PFSK-1 (cell line): Measurements from ENCODE around the gene LIX1.

Source experiments
- FOXP2 ChIP-seq: optimal IDR thresholded peaks from 2 replicates; pipeline ENCODE3; 2011; ENCODE audit warnings: borderline replicate concordance, control low read depth, inconsistent platforms; ENCODE audit not compliant: insufficient read depth; ENCODE audit errors: extremely low read length, extremely low read depth
- POLR2AphosphoS5 ChIP-seq: IDR thresholded peaks from 2 replicates; pipeline ENCODE4 v1.6.1; 2012; ENCODE audit warnings: low read depth, mild to moderate bottlenecking, control low read depth, low read length, moderate library complexity
- SIN3A ChIP-seq: IDR thresholded peaks from 2 replicates; pipeline ENCODE4 v1.6.1; 2012; ENCODE audit warnings: mild to moderate bottlenecking, low read length, moderate library complexity, borderline replicate concordance; ENCODE audit not compliant: insufficient read depth
- TAF1 ChIP-seq: IDR thresholded peaks from 2 replicates; pipeline ENCODE4 v1.6.1; 2012; ENCODE audit warnings: low read length, control low read depth, borderline replicate concordance; ENCODE audit not compliant: insufficient read depth
- TF ChIP-seq, protein P1 (sequence below), 2 experiments: IDR thresholded peaks; 2 replicates each; pipeline versions ENCODE4 v1.6.1 to v1.8.0; 2011 to 2012; ENCODE audit warnings: low read depth in 2 of 2, low read length in 2 of 2, control low read depth in 1 of 2, inconsistent platforms in 1 of 2, mild to moderate bottlenecking in 1 of 2, moderate library complexity in 1 of 2; ENCODE audit not compliant: insufficient read depth in 1 of 2

DNA sequence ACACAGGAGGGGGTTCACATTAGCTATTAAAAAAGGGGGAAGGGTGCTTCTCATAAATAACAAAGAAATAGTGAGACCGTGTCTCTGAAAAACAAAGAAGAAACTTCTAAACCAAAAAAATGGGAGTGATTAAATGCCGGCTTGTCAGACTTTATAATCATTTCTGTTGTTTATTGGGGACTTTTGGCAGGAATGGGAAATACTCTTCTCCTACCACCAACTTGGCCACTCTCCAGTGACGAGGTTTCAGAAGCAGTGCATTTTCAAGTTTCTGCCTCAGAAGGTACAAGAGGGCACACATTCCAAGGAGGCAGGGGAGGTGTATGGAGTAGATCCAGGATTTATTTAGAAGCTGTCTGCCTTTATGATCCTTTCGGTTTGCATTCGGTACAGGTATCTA is 46.2 kb downstream of the LIX1 start:
- no peak for TF ChIP-seq TAF1
- no peak for TF ChIP-seq FOXP2
- TF ChIP-seq POLR2AphosphoS5, result no peak
- no peak for TF ChIP-seq SIN3A
- TF ChIP-seq, protein P1, sequence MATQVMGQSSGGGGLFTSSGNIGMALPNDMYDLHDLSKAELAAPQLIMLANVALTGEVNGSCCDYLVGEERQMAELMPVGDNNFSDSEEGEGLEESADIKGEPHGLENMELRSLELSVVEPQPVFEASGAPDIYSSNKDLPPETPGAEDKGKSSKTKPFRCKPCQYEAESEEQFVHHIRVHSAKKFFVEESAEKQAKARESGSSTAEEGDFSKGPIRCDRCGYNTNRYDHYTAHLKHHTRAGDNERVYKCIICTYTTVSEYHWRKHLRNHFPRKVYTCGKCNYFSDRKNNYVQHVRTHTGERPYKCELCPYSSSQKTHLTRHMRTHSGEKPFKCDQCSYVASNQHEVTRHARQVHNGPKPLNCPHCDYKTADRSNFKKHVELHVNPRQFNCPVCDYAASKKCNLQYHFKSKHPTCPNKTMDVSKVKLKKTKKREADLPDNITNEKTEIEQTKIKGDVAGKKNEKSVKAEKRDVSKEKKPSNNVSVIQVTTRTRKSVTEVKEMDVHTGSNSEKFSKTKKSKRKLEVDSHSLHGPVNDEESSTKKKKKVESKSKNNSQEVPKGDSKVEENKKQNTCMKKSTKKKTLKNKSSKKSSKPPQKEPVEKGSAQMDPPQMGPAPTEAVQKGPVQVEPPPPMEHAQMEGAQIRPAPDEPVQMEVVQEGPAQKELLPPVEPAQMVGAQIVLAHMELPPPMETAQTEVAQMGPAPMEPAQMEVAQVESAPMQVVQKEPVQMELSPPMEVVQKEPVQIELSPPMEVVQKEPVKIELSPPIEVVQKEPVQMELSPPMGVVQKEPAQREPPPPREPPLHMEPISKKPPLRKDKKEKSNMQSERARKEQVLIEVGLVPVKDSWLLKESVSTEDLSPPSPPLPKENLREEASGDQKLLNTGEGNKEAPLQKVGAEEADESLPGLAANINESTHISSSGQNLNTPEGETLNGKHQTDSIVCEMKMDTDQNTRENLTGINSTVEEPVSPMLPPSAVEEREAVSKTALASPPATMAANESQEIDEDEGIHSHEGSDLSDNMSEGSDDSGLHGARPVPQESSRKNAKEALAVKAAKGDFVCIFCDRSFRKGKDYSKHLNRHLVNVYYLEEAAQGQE (IDR thresholded peaks at IDR 0.05; ENCODE audit: insufficient read depth in 1 of 2, low read depth in 2 of 2, low read length in 2 of 2), result no peak
